ENCODE data around the gene ARL14EP. TPM values are rescaled to one million over a fixed set of nuclear protein-coding genes. Genes with fewer than 3 reads are reported as not detected.

ARL14EP gene
- total RNA-seq, 6 experiments from 2014 or later, result 10.3 to 19.3 (median 14.2) TPM

GRCh38 chr11:30316237-30316636 is 6.7 kb upstream of the ARL14EP start:
- intact Hi-C loops (cut with DNase I), result no loop called here
- no peaks in the 10 kb centered on the region for H3K36me3 ChIP-seq
- no peak for TF ChIP-seq CTCF (IDR thresholded peaks at IDR 0.05)
- no peak for TF ChIP-seq POLR2A (IDR thresholded peaks at IDR 0.05)
- no peaks in the 10 kb centered on the region for H3K9me3 ChIP-seq
- H3K27ac ChIP-seq, result no peak overlapping the region
- H3K4me1 ChIP-seq, result no peaks in the 10 kb centered on the region
- DNase-seq (no peak), ATAC-seq (no peak)
- H3K4me3 ChIP-seq, result no peak overlapping the region
- WGBS (ENCODE audit: insufficient coverage, low coverage, low lambda C conversion rate, missing lambda C conversion rate), result 79% methylated on average over 1 of the region's 1 CpG
- no peaks in the 10 kb centered on the region for H3K27me3 ChIP-seq

- ATAC-seq (no peak), DNase-seq (no peak)
- no peak overlapping the region for H3K4me3 ChIP-seq
- 25% methylated on average over 2 of the region's 2 CpGs for WGBS (ENCODE audit: insufficient coverage, low coverage, low lambda C conversion rate, missing lambda C conversion rate)
- no peaks in the 10 kb centered on the region for H3K36me3 ChIP-seq
- no peak overlapping the region for H3K27ac ChIP-seq
- H3K9me3 ChIP-seq, result no peaks in the 10 kb centered on the region
- no peaks in the 10 kb centered on the region for H3K27me3 ChIP-seq
- no peak for TF ChIP-seq POLR2A (IDR thresholded peaks at IDR 0.05)
- TF ChIP-seq CTCF (IDR thresholded peaks at IDR 0.05), result no peak
- H3K4me1 ChIP-seq, result no peaks in the 10 kb centered on the region
- intact Hi-C loops (cut with DNase I), result no loop called here
These were observed 5.9 kb upstream of the ARL14EP start for GRCh38 chr11:30317030-30317429.

- H3K27ac ChIP-seq, result no peak overlapping the region
- intact Hi-C loops (cut with DNase I), result no loop called here
- WGBS (ENCODE audit: insufficient coverage, low coverage, low lambda C conversion rate, missing lambda C conversion rate), result 100% methylated on average over 2 of the region's 4 CpGs
- TF ChIP-seq POLR2A (IDR thresholded peaks at IDR 0.05), result no peak
- TF ChIP-seq CTCF (IDR thresholded peaks at IDR 0.05), result no peak
- no peaks in the 10 kb centered on the region for H3K27me3 ChIP-seq
- H3K36me3 ChIP-seq, result no peaks in the 10 kb centered on the region
- H3K9me3 ChIP-seq, result no peaks in the 10 kb centered on the region
- no peak for ATAC-seq
- peaks cover 0 to 19% (median 0%) of the 10 kb centered on the region in 4 donors for H3K4me1 ChIP-seq
- H3K4me3 ChIP-seq, result no peak overlapping the region
- no peak for DNase-seq
These were observed 1.6 kb upstream of the ARL14EP start for GRCh38 chr11:30321321-30321720.

- Histone ChIP-seq H3K9me3 (no peaks in the 10 kb centered on the region), H3K4me3 (peak overlapping the region in 1 of 3 donors; percentile 66), H3K36me3 (no peaks in the 10 kb centered on the region), H3K27ac (no peak overlapping the region), H3K27me3 (no peaks in the 10 kb centered on the region), H3K4me1 (peaks cover 0 to 19% (median 0%) of the 10 kb centered on the region in 4 donors)
- ATAC-seq (no peak), DNase-seq (no peak)
- TF ChIP-seq CTCF (IDR thresholded peaks at IDR 0.05) (no peak), POLR2A (IDR thresholded peaks at IDR 0.05) (no peak)
- intact Hi-C loops (cut with DNase I), result no loop called here
- 70% methylated on average over 6 of the region's 6 CpGs for whole genome bisulfite sequencing (ENCODE audit: insufficient coverage, low coverage, low lambda C conversion rate, missing lambda C conversion rate)
These were observed 713 bp upstream of the ARL14EP start for GRCh38 chr11:30322191-30322590.
